ENCODE measurements around the gene CLC.

CLC gene

GRCh38 chr19:39737891-39738290 is at the start of gene CLC:
TSS of gene CLC (minus strand) at chr19:39738029. CDS start at chr19:39737952, 77 bp downstream.
- no peaks in the 10 kb centered on the region; the same call in 1 of the 2 replicates for H3K9me2 ChIP-seq (ENCODE audit: low read depth, low read length)
- no peak within 1 kb of the TSS for H3K9ac ChIP-seq (ENCODE audit: low read length)
- no peak within 1 kb of the TSS for H3K4me2 ChIP-seq (ENCODE audit: low read length)
- H3K4me3 ChIP-seq (ENCODE audit: low read depth, low read length, poor library complexity, severe bottlenecking) = no peak within 1 kb of the TSS
- no peaks in the 10 kb centered on the region for H3K4me1 ChIP-seq (ENCODE audit: insufficient read depth, low read length, severe bottlenecking)
- H3K79me2 ChIP-seq (ENCODE audit: insufficient read depth, low read length) = no peaks in the 10 kb centered on the region
- H4K20me1 ChIP-seq (ENCODE audit: insufficient read depth, low read length) = no peaks in the 10 kb centered on the region
- no peaks in the 10 kb centered on the region for H3F3A ChIP-seq (ENCODE audit: insufficient read depth, low read length)
- H3K36me3 ChIP-seq (ENCODE audit: insufficient read depth, low read length) = no peaks in the 10 kb centered on the region
- H3K9me3 ChIP-seq (ENCODE audit: low read length) = no peaks in the 10 kb centered on the region
- TF ChIP-seq, protein P1, sequence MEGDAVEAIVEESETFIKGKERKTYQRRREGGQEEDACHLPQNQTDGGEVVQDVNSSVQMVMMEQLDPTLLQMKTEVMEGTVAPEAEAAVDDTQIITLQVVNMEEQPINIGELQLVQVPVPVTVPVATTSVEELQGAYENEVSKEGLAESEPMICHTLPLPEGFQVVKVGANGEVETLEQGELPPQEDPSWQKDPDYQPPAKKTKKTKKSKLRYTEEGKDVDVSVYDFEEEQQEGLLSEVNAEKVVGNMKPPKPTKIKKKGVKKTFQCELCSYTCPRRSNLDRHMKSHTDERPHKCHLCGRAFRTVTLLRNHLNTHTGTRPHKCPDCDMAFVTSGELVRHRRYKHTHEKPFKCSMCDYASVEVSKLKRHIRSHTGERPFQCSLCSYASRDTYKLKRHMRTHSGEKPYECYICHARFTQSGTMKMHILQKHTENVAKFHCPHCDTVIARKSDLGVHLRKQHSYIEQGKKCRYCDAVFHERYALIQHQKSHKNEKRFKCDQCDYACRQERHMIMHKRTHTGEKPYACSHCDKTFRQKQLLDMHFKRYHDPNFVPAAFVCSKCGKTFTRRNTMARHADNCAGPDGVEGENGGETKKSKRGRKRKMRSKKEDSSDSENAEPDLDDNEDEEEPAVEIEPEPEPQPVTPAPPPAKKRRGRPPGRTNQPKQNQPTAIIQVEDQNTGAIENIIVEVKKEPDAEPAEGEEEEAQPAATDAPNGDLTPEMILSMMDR (IDR thresholded peaks at IDR 0.05; ENCODE audit: low read length) = no peak
- no peak for TF ChIP-seq EZH2 (IDR thresholded peaks at IDR 0.05; ENCODE audit: borderline replicate concordance, low read length)
- H3K27me3 ChIP-seq (ENCODE audit: insufficient read depth, low read length) = peaks cover 6% of the 10 kb centered on the region; the same call in 1 of the 2 replicates
- H3K27ac ChIP-seq (ENCODE audit: low read depth, low read length, poor library complexity, severe bottlenecking) = no peak within 1 kb of the TSS
- H2AFZ ChIP-seq (ENCODE audit: low read length) = no peak within 1 kb of the TSS

DNA sequence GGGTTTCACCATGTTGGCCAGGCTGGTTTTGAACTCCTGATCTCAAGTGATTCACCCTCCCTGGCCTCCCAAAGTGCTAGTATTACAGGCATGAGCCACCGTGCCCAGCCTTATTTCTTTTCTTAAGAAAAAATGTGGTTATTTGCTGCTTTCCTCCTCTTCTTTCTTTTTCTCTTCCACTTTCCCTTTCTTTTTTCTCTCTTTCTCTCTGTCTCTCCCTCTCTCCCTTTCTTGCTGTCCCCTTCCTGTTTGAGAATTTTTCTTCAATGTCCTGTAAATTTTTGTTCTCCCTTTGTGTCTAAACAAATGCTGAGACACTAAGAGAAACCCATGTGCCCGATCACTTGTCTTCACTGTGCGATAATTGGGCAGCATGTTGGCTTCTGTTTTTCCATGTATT is 43.1 kb upstream of the CLC start:
- no peaks in the 10 kb centered on the region for H4K20me1 ChIP-seq (ENCODE audit: insufficient read depth, low read length)
- no peak overlapping the region for H3K4me3 ChIP-seq (ENCODE audit: low read depth, low read length, poor library complexity, severe bottlenecking)
- H3K9me2 ChIP-seq (ENCODE audit: low read depth, low read length) = no peaks in the 10 kb centered on the region
- H3F3A ChIP-seq (ENCODE audit: insufficient read depth, low read length) = no peaks in the 10 kb centered on the region
- H3K4me1 ChIP-seq (ENCODE audit: insufficient read depth, low read length, severe bottlenecking) = no peaks in the 10 kb centered on the region
- no peaks in the 10 kb centered on the region for H3K27me3 ChIP-seq (ENCODE audit: insufficient read depth, low read length)
- no peaks in the 10 kb centered on the region for H3K9me3 ChIP-seq (ENCODE audit: low read length)
- no peaks in the 10 kb centered on the region for H3K36me3 ChIP-seq (ENCODE audit: insufficient read depth, low read length)
- H2AFZ ChIP-seq (ENCODE audit: low read length) = no peak overlapping the region
- H3K27ac ChIP-seq (ENCODE audit: low read depth, low read length, poor library complexity, severe bottlenecking) = no peak overlapping the region
- H3K4me2 ChIP-seq (ENCODE audit: low read length) = no peak overlapping the region
- no peak overlapping the region for H3K9ac ChIP-seq (ENCODE audit: low read length)
- no peaks in the 10 kb centered on the region for H3K79me2 ChIP-seq (ENCODE audit: insufficient read depth, low read length)
- TF ChIP-seq EZH2 (IDR thresholded peaks at IDR 0.05; ENCODE audit: borderline replicate concordance, low read length) = no peak
- TF ChIP-seq, protein P1 (IDR thresholded peaks at IDR 0.05; ENCODE audit: low read length) = no peak

GRCh38 chr19:39778763-39779162 is 40.9 kb upstream of the CLC start, which contains the start of gene LEUTX:
TSS of gene LEUTX (plus strand) at chr19:39778854. CDS start at chr19:39778921, 67 bp downstream.
- no peak for TF ChIP-seq EZH2 (IDR thresholded peaks at IDR 0.05; ENCODE audit: borderline replicate concordance, low read length)
- TF ChIP-seq, protein P1 (IDR thresholded peaks at IDR 0.05; ENCODE audit: low read length) = no peak
- no peaks in the 10 kb centered on the region for H3K36me3 ChIP-seq (ENCODE audit: insufficient read depth, low read length)
- H3K4me2 ChIP-seq (ENCODE audit: low read length) = no peak within 1 kb of the TSS
- no peaks in the 10 kb centered on the region for H3K27me3 ChIP-seq (ENCODE audit: insufficient read depth, low read length)
- no peaks in the 10 kb centered on the region for H4K20me1 ChIP-seq (ENCODE audit: insufficient read depth, low read length)
- no peak within 1 kb of the TSS for H3K4me3 ChIP-seq (ENCODE audit: low read depth, low read length, poor library complexity, severe bottlenecking)
- H3F3A ChIP-seq (ENCODE audit: insufficient read depth, low read length) = no peaks in the 10 kb centered on the region
- no peaks in the 10 kb centered on the region for H3K9me3 ChIP-seq (ENCODE audit: low read length)
- no peaks in the 10 kb centered on the region for H3K4me1 ChIP-seq (ENCODE audit: insufficient read depth, low read length, severe bottlenecking)
- no peak within 1 kb of the TSS for H3K9ac ChIP-seq (ENCODE audit: low read length)
- H3K79me2 ChIP-seq (ENCODE audit: insufficient read depth, low read length) = no peaks in the 10 kb centered on the region
- H3K9me2 ChIP-seq (ENCODE audit: low read depth, low read length) = no peaks in the 10 kb centered on the region
- no peak within 1 kb of the TSS for H2AFZ ChIP-seq (ENCODE audit: low read length)
- H3K27ac ChIP-seq (ENCODE audit: low read depth, low read length, poor library complexity, severe bottlenecking) = no peak within 1 kb of the TSS

Data from OCI-LY1 (cell line).